MM.1S (cell line): ENCODE results near the gene FLYWCH1.

Experiments
- DNase-seq: peaks from one replicate; pipeline ENCODE4 v3.0.0-alpha.2; 2015
- H2AFZ ChIP-seq: fragments of 300-600 bp; sonication (generic); 2 replicates; pipeline ENCODE4 v1.6.0; 2016; ENCODE audit warnings: antibody characterized with exemption, low read length
- H3F3A ChIP-seq: fragments of 300-600 bp; sonication (generic); 2 replicates; pipeline ENCODE4 v1.6.1; 2016; ENCODE audit warnings: mild to moderate bottlenecking, antibody characterized with exemption, low read length, moderate library complexity, mixed read lengths; ENCODE audit not compliant: insufficient read depth
- H3K27ac ChIP-seq: fragments of 300-600 bp; sonication (generic); 2 replicates; pipeline ENCODE4 v1.5.1; 2016; ENCODE audit warnings: mild to moderate bottlenecking, low read length
- H3K27me3 ChIP-seq: fragments of 300-600 bp; sonication (generic); replicated peaks from 2 replicates; pipeline ENCODE4 v1.6.0; 2016; ENCODE audit warnings: low read length; ENCODE audit not compliant: insufficient read depth
- H3K36me3 ChIP-seq: fragments of 300-600 bp; sonication (generic); replicated peaks from 2 replicates; pipeline ENCODE4 v1.6.1; 2016; ENCODE audit warnings: mild to moderate bottlenecking, low read length, mixed read lengths; ENCODE audit not compliant: insufficient read depth
- H3K4me1 ChIP-seq: fragments of 300-600 bp; sonication (generic); 2 replicates; pipeline ENCODE4 v1.6.1; 2016; ENCODE audit warnings: low read length, mixed read lengths
- H3K4me2 ChIP-seq: fragments of 300-600 bp; sonication (generic); 2 replicates; pipeline ENCODE4 v1.6.0; 2016; ENCODE audit warnings: low read depth, low read length
- H3K4me3 ChIP-seq: fragments of 300-600 bp; sonication (generic); 2 replicates; pipeline ENCODE4 v1.5.1; 2016; ENCODE audit warnings: low read length, mixed read lengths
- H3K79me2 ChIP-seq: fragments of 300-600 bp; sonication (generic); 2 replicates; pipeline ENCODE4 v1.6.1; 2016; ENCODE audit warnings: mixed run types, low read length, mixed read lengths
- H3K9ac ChIP-seq: fragments of 300-600 bp; sonication (generic); 2 replicates; pipeline ENCODE4 v1.6.1; 2016; ENCODE audit warnings: low read length, mixed read lengths
- H3K9me2 ChIP-seq: fragments of 300-600 bp; sonication (generic); replicated peaks from 2 replicates; pipeline ENCODE4 v1.6.1; 2016; ENCODE audit warnings: mild to moderate bottlenecking, low read length, mixed read lengths; ENCODE audit not compliant: insufficient read depth
- H3K9me3 ChIP-seq: fragments of 300-600 bp; sonication (generic); replicated peaks from 2 replicates; pipeline ENCODE4 v1.6.1; 2016; ENCODE audit warnings: mild to moderate bottlenecking, low read length, mixed read lengths; ENCODE audit not compliant: insufficient read depth
- H4K20me1 ChIP-seq: fragments of 300-600 bp; sonication (generic); 2 replicates; pipeline ENCODE4 v1.6.1; 2016; ENCODE audit warnings: mild to moderate bottlenecking, low read length, moderate library complexity, mixed read lengths; ENCODE audit not compliant: insufficient read depth
- EZH2 ChIP-seq: fragments of 300-600 bp; sonication (generic); optimal IDR thresholded peaks from 2 replicates; pipeline ENCODE3; 2017; ENCODE audit warnings: low read depth, mild to moderate bottlenecking, antibody characterized with exemption, low read length, mixed read lengths
- EZH2phosphoT487 ChIP-seq: fragments of 300-600 bp; sonication (generic); IDR thresholded peaks from 2 replicates; pipeline ENCODE4 v1.6.1; 2018; ENCODE audit warnings: antibody characterized with exemption, low read length
- TF ChIP-seq, protein P1 (sequence below): fragments of 300-600 bp; sonication (generic); IDR thresholded peaks from 2 replicates; pipeline ENCODE4 v1.5.1; 2016; ENCODE audit warnings: antibody characterized with exemption, low read length, mixed read lengths

The FLYWCH1 gene

DNA sequence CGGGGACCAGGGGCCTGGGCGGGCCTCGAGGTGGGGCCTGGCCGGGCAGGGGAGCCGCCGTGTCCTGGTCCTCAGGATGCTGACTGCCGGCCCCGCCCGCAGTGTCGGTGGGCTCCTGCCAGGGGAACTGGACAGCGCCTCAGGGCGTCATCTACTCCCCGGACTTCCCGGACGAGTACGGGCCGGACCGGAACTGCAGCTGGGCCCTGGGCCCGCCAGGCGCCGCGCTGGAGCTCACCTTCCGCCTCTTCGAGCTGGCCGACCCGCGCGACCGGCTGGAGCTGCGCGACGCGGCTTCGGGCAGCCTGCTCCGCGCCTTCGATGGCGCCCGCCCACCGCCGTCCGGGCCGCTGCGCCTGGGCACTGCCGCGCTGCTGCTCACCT is 55.1 kb downstream of the FLYWCH1 start:
- no peak overlapping the region for H3K9ac ChIP-seq
- H2AFZ ChIP-seq, result no peak overlapping the region

DNA sequence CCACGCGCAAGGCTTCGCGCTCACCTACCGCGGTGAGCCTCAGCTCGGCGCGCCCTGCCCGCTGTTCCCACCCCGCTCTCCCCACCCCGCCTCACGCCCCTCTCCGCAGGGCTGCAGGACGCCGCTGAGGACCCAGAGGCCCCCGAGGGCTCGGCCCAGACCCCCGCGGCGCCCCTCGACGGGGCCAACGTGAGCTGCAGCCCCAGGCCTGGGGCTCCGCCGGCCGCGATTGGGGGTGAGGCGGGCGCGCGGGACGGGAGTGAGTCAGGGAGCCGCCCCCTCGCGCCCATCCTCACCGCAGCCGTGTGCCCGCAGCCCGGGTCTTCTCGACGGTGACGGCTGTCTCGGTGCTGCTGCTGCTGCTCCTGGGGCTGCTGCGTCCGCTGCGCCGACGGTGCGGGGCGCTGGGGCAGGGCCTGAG is 55.5 kb downstream of the FLYWCH1 start:
- no peak for DNase-seq
- Histone ChIP-seq H3K4me2 (no peak overlapping the region), H3K79me2 (peaks cover 28% of the 10 kb centered on the region), H3F3A (peaks cover 13% of the 10 kb centered on the region; the same call in 1 of the 2 replicates), H3K27me3 (peaks cover 27% of the 10 kb centered on the region), H3K9me3 (no peaks in the 10 kb centered on the region), H3K4me1 (peaks cover 13% of the 10 kb centered on the region), H3K4me3 (no peak overlapping the region), H3K27ac (no peak overlapping the region), H3K9ac (no peak overlapping the region), H3K36me3 (no peaks in the 10 kb centered on the region), H2AFZ (no peak overlapping the region), H4K20me1 (no peaks in the 10 kb centered on the region), H3K9me2 (no peaks in the 10 kb centered on the region)
- TF ChIP-seq, protein P1, sequence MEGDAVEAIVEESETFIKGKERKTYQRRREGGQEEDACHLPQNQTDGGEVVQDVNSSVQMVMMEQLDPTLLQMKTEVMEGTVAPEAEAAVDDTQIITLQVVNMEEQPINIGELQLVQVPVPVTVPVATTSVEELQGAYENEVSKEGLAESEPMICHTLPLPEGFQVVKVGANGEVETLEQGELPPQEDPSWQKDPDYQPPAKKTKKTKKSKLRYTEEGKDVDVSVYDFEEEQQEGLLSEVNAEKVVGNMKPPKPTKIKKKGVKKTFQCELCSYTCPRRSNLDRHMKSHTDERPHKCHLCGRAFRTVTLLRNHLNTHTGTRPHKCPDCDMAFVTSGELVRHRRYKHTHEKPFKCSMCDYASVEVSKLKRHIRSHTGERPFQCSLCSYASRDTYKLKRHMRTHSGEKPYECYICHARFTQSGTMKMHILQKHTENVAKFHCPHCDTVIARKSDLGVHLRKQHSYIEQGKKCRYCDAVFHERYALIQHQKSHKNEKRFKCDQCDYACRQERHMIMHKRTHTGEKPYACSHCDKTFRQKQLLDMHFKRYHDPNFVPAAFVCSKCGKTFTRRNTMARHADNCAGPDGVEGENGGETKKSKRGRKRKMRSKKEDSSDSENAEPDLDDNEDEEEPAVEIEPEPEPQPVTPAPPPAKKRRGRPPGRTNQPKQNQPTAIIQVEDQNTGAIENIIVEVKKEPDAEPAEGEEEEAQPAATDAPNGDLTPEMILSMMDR, result no peak
- TF ChIP-seq EZH2phosphoT487, result no peak
- no peak for TF ChIP-seq EZH2

More for the DNA sequence above, 55.1 kb downstream of the FLYWCH1 start:
- H3K4me1 ChIP-seq, result peaks cover 13% of the 10 kb centered on the region
- H3F3A ChIP-seq, result peaks cover 10% of the 10 kb centered on the region; the same call in 1 of the 2 replicates
- no peaks in the 10 kb centered on the region for H4K20me1 ChIP-seq
- no peak overlapping the region for H3K4me3 ChIP-seq
- H3K27ac ChIP-seq, result no peak overlapping the region
- H3K79me2 ChIP-seq, result peaks cover 24% of the 10 kb centered on the region
- H3K36me3 ChIP-seq, result no peaks in the 10 kb centered on the region
- H3K9me2 ChIP-seq, result no peaks in the 10 kb centered on the region
- peaks cover 31% of the 10 kb centered on the region for H3K27me3 ChIP-seq
- no peak overlapping the region for H3K4me2 ChIP-seq
- no peaks in the 10 kb centered on the region for H3K9me3 ChIP-seq
- TF ChIP-seq EZH2, result no peak
- TF ChIP-seq, protein P1, result no peak
- DNase-seq, result no peak

DNA sequence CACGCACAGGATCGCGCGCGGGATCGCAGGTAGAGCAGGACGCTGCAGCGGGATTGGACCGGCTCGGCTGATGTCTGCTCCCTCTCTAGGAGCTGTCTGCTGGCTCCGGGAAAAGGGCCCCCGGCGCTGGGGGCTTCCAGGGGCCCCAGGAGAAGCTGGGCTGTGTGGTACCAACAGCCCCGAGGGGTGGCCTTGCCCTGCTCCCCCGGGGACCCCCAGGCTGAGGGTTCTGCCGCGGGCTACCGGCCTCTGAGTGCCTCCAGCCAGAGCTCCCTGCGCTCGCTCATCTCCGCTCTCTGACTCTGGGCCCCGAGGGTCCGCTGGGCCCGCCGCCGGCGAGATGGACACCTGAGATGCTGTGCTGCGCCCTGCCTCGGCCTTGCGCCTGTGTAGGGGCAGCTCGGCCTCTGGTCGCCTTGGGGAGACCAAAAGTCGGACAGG is 56.0 kb downstream of the FLYWCH1 start:
- DNase-seq, result no peak
- Histone ChIP-seq H3K36me3 (no peaks in the 10 kb centered on the region; the same call in 1 of the 2 replicates), H2AFZ (no peak overlapping the region), H3K4me2 (no peak overlapping the region), H3F3A (peaks cover 17% of the 10 kb centered on the region; the same call in 1 of the 2 replicates), H3K9me3 (no peaks in the 10 kb centered on the region), H3K79me2 (peaks cover 33% of the 10 kb centered on the region), H3K27ac (no peak overlapping the region), H3K9me2 (no peaks in the 10 kb centered on the region), H3K4me1 (peaks cover 13% of the 10 kb centered on the region), H3K27me3 (peaks cover 22% of the 10 kb centered on the region), H3K4me3 (no peak overlapping the region), H4K20me1 (no peaks in the 10 kb centered on the region), H3K9ac (no peak overlapping the region)
- TF ChIP-seq, protein P1, result no peak
- TF ChIP-seq EZH2phosphoT487 (no peak), EZH2 (no peak)
